HCT116 (cell line): ENCODE measurements around the gene TAL1.

ENCODE experiments used
- POLR2A ChIP-seq: IDR thresholded peaks from 2 replicates; pipeline ENCODE4 v1.7.0; 2011; ENCODE audit warnings: borderline replicate concordance; ENCODE audit not compliant: insufficient read depth, insufficient read length; ENCODE audit errors: extremely low read depth
- POLR2AphosphoS5 ChIP-seq: IDR thresholded peaks from 2 replicates; pipeline ENCODE4 v1.6.1; 2011; ENCODE audit warnings: mild to moderate bottlenecking, low read depth, low read length, moderate library complexity
- TF ChIP-seq, protein P1 (sequence below), 3 experiments: fragments of 200-600 bp in 1 of 3; sonication (generic) in 1 of 3; IDR thresholded peaks in 2 of 3; conservative IDR thresholded peaks in 1 of 3; 2 replicates each; pipeline ENCODE4 v1.5.1; 2012 to 2017; ENCODE audit warnings: low read depth in 2 of 3, low read length in 2 of 3, antibody characterized with exemption in 1 of 3, borderline replicate concordance in 1 of 3, control low read depth in 1 of 3, mild to moderate bottlenecking in 1 of 3, mixed read lengths in 1 of 3, mixed run types in 1 of 3, moderate library complexity in 1 of 3; ENCODE audit not compliant: insufficient read depth in 1 of 3

DNA sequence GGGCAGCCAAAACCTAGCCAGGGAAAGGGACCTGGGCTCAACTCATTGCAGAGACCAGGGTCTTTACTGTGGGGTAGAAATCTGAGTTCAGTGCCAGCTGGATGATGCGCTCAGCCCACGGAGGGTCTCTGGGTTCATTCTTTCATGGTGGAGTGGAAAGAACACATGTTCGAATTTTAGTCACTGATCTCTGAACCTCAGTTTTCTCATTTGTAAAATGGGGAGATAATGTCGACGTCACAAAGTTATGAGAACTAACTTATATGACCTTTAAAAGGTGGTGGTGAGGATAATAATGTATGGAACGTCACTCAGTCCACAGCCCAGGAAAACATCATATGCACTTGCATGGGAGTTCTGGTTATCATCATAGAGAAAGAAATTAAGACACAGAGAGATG lies 1.2 kb upstream of the TAL1 start:
- TF ChIP-seq, protein P1, sequence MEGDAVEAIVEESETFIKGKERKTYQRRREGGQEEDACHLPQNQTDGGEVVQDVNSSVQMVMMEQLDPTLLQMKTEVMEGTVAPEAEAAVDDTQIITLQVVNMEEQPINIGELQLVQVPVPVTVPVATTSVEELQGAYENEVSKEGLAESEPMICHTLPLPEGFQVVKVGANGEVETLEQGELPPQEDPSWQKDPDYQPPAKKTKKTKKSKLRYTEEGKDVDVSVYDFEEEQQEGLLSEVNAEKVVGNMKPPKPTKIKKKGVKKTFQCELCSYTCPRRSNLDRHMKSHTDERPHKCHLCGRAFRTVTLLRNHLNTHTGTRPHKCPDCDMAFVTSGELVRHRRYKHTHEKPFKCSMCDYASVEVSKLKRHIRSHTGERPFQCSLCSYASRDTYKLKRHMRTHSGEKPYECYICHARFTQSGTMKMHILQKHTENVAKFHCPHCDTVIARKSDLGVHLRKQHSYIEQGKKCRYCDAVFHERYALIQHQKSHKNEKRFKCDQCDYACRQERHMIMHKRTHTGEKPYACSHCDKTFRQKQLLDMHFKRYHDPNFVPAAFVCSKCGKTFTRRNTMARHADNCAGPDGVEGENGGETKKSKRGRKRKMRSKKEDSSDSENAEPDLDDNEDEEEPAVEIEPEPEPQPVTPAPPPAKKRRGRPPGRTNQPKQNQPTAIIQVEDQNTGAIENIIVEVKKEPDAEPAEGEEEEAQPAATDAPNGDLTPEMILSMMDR (IDR thresholded peaks at IDR 0.05 in 2 of 3, conservative IDR thresholded peaks at IDR 0.05 in 1 of 3; ENCODE audit: borderline replicate concordance in 1 of 3, insufficient read depth in 1 of 3, low read depth in 2 of 3, low read length in 2 of 3) = no peak
- TF ChIP-seq POLR2AphosphoS5 = no peak
- TF ChIP-seq POLR2A = no peak
